SK-N-SH (cell line): ENCODE data around the gene RAD51B.

Source experiments
- CTCF ChIP-seq: fragments of 200-600 bp; sonication (generic); IDR thresholded peaks from 2 replicates; pipeline ENCODE4 v1.6.1; 2017; ENCODE audit warnings: antibody characterized with exemption, mild to moderate bottlenecking, moderate library complexity
- NFIC ChIP-seq: IDR thresholded peaks from 2 replicates; pipeline ENCODE4 v1.4.0; 2012; ENCODE audit warnings: borderline replicate concordance
- POLR2AphosphoS5 ChIP-seq: IDR thresholded peaks from 2 replicates; pipeline ENCODE4 v1.6.1; 2012; ENCODE audit warnings: low read depth, low read length
- TEAD4 ChIP-seq: IDR thresholded peaks from 2 replicates; pipeline ENCODE4 v1.4.0; 2012; ENCODE audit warnings: mild to moderate bottlenecking, borderline replicate concordance; ENCODE audit not compliant: insufficient read depth

DNA sequence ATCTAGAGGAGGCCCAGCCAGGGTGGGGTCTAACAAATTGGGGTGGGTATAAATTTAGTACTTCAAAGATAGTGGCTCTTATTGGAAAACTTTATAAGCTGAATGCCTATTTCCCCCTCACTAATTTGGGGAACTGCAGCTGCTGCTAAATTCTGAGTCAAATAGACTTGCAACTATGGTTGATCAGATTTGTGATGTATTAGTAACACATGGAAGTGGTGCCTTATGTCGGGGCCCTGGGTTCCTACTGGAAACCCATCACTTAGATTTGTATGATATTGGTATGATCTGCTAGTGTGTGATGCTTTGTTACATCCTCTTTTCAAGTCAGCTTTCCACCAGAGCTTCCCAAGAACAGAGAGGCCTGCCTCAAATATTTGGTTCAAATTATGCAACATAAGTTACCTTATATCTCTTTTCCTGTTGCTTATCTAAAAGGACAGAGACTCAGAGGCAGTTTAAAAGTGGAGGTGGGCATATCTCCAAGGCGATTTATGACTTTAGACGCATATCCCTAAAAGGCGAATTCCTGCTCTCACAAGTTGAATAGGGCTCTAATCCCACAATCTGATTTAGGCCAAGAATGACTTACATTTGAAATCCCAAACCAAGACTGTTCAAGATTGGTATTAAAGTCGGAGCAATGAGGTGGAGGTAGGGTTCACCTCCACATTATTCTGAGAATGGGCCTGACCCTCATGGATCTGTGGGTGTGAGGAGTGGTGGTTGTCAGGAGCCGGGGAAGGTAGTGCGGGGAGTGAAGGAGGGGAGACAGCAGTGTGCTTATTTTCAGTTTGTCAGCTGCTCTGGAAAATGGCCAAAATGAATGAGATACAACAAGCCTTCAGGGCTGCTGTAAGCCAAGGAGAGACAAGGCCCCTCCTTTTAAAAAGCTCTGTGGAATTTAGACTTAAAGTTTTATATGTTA lies 425.8 kb downstream of the RAD51B start:
- no peak for TF ChIP-seq POLR2AphosphoS5
- no peak for TF ChIP-seq CTCF
- peak; percentile 67 for TF ChIP-seq NFIC
- no peak for TF ChIP-seq TEAD4
